ENCODE data around the gene MAP4K4. TPM values are rescaled to one million over a fixed set of nuclear protein-coding genes. Genes with fewer than 3 reads are reported as not detected.

Gene MAP4K4
- total RNA-seq, 1 donor from 2014 or later, result 175 TPM

- Mint-ChIP-seq H3K4me1 (no peaks in the 10 kb centered on the region), H3K4me3 (no peak overlapping the region), H3K27me3 (ENCODE audit: low read depth) (no peaks in the 10 kb centered on the region), H3K9me3 (no peaks in the 10 kb centered on the region), H3K27ac (no peak overlapping the region), H3K36me3 (peaks cover 51% of the 10 kb centered on the region)
- no peak for TF ChIP-seq CTCF (IDR thresholded peaks at IDR 0.05; ENCODE audit: unreplicated experiment)
- no peak for DNase-seq (ENCODE audit: low spot score in 2 of 2, unreplicated experiment in 2 of 2)
These were observed 174.0 kb downstream of the MAP4K4 start for GRCh38 chr2:101871480-101871879.

DNA sequence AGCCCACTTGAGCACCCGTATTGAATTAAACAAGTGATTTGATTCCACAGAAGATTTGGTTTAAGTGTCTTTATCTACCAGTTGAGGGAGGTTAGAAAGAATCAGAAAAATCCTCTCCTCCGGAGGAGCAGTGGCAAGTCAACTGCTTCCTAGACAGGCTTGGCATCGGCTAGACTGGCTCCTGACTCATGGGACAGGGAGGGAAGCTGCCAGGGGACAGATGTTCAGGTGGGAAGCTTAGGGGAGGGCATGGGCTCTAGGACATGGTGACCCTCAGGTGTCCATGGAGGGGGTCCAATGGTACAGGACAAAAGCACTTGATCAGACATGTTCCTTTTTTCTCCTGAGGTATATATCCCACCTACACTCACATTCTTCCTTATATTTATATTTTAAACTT, 175.0 kb downstream of the MAP4K4 start:
- Mint-ChIP-seq H3K27ac (no peak overlapping the region), H3K27me3 (ENCODE audit: low read depth) (no peaks in the 10 kb centered on the region), H3K4me3 (no peak overlapping the region), H3K9me3 (no peaks in the 10 kb centered on the region), H3K4me1 (no peaks in the 10 kb centered on the region), H3K36me3 (peaks cover 58% of the 10 kb centered on the region)
- no peak for DNase-seq (ENCODE audit: low spot score in 2 of 2, unreplicated experiment in 2 of 2)
- no peak for TF ChIP-seq CTCF (IDR thresholded peaks at IDR 0.05; ENCODE audit: unreplicated experiment)

DNA sequence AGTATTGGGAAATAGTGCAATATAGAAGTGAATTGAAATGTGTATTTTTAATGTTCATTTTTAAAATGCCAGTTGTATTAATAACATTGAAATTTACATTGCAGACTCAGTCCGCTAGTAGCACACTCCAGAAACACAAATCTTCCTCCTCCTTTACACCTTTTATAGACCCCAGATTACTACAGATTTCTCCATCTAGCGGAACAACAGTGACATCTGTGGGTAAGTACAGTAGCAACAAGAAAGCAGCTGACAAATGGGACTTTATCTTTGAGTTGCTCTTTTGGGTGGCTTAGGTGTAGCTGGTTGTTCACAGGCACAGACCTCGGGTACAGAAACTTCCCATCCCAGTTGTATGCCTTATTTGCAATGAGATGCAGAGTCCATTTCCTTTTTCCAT, 176.0 kb downstream of the MAP4K4 start:
- H3K36me3 Mint-ChIP-seq, result peaks cover 53% of the 10 kb centered on the region
- TF ChIP-seq CTCF (IDR thresholded peaks at IDR 0.05; ENCODE audit: unreplicated experiment), result no peak

GRCh38 chr2:101874069-101874468, 176.6 kb downstream of the MAP4K4 start:
- no peaks in the 10 kb centered on the region for H3K27me3 Mint-ChIP-seq (ENCODE audit: low read depth)
- no peak overlapping the region for H3K27ac Mint-ChIP-seq
- TF ChIP-seq CTCF (IDR thresholded peaks at IDR 0.05; ENCODE audit: unreplicated experiment), result no peak
- DNase-seq (ENCODE audit: low spot score in 2 of 2, unreplicated experiment in 2 of 2), result no peak
- H3K36me3 Mint-ChIP-seq, result peaks cover 50% of the 10 kb centered on the region
- no peaks in the 10 kb centered on the region for H3K9me3 Mint-ChIP-seq
- no peak overlapping the region for H3K4me3 Mint-ChIP-seq
- H3K4me1 Mint-ChIP-seq, result no peaks in the 10 kb centered on the region

More for the DNA sequence above, 176.0 kb downstream of the MAP4K4 start:
- H3K4me3 Mint-ChIP-seq, result no peak overlapping the region
- no peaks in the 10 kb centered on the region for H3K9me3 Mint-ChIP-seq
- no peaks in the 10 kb centered on the region for H3K4me1 Mint-ChIP-seq
- H3K27me3 Mint-ChIP-seq (ENCODE audit: low read depth), result no peaks in the 10 kb centered on the region
- no peak overlapping the region for H3K27ac Mint-ChIP-seq
- DNase-seq (ENCODE audit: low spot score in 2 of 2, unreplicated experiment in 2 of 2), result no peak

- Mint-ChIP-seq H3K36me3 (peaks cover 53% of the 10 kb centered on the region), H3K27ac (no peak overlapping the region), H3K4me1 (peaks cover 9% of the 10 kb centered on the region), H3K27me3 (ENCODE audit: low read depth) (no peaks in the 10 kb centered on the region), H3K4me3 (no peak overlapping the region), H3K9me3 (no peaks in the 10 kb centered on the region)
- TF ChIP-seq CTCF (IDR thresholded peaks at IDR 0.05; ENCODE audit: unreplicated experiment), result no peak
- no peak for DNase-seq (ENCODE audit: low spot score in 2 of 2, unreplicated experiment in 2 of 2)
These were observed 182.0 kb downstream of the MAP4K4 start for GRCh38 chr2:101879466-101879865.

DNA sequence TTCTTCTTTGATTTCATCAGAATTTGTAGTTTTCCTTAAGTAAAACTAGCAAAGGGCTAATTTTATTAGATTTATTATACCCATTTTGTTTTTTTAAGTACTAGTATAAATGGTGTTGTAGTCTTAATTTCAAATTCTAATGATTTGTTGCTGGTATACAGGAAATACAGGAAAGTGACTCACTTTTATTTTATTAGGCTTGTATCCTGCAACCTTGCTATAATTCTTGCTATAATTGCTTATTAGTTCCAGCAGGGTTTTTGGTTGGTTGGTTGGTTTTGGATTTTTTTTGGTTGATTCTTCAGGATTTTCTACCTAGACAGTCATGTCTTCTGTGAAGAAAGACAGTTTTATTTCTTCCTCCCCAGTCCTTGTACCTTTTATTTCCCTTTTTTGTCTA, 183.6 kb downstream of the MAP4K4 start:
- DNase-seq (ENCODE audit: low spot score in 2 of 2, unreplicated experiment in 2 of 2), result no peak
- no peaks in the 10 kb centered on the region for H3K27me3 Mint-ChIP-seq (ENCODE audit: low read depth)
- no peak overlapping the region for H3K4me3 Mint-ChIP-seq
- TF ChIP-seq CTCF (IDR thresholded peaks at IDR 0.05; ENCODE audit: unreplicated experiment), result no peak
- no peaks in the 10 kb centered on the region for H3K9me3 Mint-ChIP-seq
- H3K27ac Mint-ChIP-seq, result no peak overlapping the region
- peaks cover 9% of the 10 kb centered on the region for H3K4me1 Mint-ChIP-seq
- H3K36me3 Mint-ChIP-seq, result peaks cover 49% of the 10 kb centered on the region

Measured in mesothelial cell of epicardium (in vitro differentiated cells).